Cerebellar nuclear complex (tissue), 1 donor: Measurements from ENCODE around the gene KLF11.
"Not testable (repeated sequence)": the region's sequence is repeated elsewhere in the genome, so short reads cannot be mapped to it uniquely, and the experiment has no call there.

ENCODE experiments used
- DNase-seq, 2 experiments: peaks; one replicate each; lab custom pipeline; 2025; lab: John Stamatoyannopoulos, UW

The KLF11 gene

DNA sequence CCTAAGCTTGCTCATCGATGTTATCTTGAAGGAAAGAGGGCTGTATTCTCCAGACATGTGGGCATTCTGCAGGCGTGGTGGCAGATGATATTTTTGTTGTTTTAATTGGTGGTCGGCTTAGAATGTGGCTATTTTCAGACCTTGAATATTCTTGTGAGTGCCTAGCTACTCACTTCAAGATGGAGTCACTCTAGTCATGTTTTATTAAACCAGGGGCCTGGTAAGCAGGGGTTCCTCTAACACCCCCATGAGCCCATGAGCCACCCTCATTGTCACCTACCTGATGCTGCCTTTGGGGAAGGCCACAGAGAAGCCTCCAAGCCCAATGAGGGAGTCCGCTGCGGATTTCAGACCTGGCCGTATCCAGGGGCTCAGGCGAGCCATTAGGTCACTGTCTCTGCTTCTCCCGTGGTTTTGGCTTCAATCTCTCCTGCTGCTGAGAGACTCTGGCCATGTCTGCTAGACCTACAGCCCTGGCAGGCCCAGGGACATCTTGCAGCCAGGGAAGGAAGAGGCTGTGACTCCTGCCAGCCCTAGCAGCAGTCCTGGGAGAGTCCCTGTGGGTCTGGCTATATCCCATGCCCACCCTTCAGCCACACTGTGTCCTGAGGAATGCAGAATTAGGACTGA is 16.3 kb upstream of the KLF11 start:
- DNase-seq: no peak

DNA sequence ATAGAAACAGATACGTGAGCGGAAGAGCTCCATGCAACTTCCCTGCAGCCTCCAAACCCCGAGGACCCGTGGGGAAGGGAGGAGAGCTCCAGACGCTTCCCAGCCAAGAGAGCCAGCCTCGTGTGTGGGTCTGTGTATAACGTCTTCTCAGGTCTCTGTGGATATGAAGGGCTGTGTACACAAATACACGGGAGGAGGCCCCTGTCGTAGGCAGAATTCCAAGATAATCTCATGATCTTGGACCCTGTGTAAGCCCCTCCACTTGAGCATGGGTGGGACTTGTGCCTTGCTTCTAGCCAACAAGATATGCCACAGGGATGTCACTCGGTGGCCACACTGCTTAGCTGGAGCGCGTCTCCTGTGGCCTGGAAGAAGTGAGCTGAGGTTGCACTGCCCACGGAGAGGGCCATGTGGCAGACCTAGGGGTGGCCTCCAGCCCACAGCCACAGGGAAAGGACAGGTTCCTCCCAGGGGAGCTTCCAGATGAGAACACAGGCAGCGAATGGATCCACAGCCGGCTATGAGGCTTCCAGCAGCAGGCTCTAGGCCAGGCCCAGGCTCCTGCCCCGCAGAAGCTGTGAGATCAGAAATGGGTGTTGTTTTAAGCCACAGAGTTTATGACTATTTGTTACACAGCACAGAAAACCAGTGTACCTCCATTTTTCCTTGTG is 15.6 kb upstream of the KLF11 start:
- DNase-seq: no peak

DNA sequence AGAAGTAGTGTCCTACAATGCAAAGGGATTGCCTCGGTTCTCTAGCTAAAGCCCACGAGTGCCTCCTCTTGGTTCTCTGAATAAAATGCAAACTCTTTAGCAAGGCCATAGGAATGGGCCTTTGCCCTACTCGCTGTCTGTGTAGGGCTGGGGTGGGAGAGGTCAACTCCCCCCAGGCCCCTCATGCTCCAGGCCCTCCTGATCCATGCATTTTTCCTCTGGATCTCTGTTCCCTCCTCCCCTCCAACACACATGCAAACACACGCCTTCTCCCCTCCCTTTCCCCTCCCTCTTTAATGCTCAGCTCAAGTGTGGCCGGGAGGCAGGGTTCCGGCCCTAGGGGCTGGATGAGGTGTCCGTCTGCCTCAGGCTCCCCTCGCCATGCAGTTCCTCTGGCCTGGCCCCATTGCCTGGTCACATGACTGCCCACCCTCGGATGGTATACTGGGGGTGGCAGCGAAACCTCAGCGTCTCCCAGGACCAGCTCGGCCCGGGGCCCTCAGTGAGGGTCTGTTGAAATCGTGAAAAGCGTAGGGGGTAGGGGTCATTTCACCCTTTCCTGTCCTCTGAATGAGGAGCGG is 14.9 kb upstream of the KLF11 start:
- no peak for DNase-seq

DNA sequence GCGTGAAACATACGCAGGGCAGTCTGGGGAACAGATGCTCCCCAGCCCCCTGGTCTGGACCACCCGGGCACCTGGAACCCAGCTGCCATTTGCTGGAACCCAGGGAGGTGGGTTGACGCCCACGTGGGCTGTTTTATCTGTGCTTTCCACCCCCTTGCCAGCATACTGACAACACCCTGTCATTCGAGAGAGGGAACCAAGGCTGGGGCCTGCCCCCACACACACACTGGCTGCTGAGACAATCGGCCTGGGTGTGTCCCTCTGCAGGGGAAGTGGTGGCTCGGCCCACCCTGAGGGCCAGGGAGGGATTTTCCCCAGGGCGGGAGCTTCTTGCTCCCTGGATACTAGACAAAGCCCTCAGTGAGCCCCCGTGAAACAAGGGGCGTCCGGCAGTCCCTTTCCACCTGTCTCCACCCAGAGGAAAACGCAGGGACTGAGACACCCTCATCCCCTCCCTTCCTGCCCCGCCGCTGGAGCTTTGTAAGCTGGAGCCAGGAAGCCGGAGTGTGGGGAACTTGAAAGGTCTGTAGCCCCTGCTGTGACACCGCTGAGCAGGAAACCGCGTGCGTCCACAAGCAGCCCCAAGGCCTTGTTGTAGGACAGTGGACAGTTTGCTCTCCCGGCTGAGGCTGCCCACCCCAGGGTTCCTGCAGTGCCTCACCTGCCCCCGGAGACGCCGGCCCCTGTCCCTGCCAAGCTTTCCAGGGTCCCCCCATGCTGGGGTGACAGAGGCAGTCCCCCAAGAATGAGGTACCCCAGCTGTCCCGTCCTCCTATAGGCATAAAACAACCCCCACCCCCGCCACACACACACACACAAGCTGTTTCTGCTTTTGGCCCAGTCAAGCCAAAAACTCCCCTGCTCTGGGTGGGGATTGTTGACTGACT is 14.1 kb upstream of the KLF11 start:
- DNase-seq: no peak

DNA sequence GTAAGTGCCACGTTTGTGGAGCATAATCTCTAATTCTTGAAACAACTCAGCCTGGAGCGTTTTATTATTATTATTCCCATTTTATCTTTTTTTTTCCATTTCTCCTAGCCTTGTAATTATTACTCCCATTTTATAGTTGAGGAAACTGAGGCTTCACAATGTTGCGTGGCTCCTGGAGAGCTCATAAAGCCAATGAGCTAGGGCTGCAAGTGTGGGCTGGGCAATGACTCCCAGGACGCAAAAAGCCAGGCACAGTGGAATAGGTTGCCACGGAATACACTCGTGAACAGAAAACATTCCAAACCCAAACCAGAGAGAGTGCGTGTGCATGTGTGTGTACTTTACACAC is 13.5 kb upstream of the KLF11 start:
- DNase-seq: no peak

DNA sequence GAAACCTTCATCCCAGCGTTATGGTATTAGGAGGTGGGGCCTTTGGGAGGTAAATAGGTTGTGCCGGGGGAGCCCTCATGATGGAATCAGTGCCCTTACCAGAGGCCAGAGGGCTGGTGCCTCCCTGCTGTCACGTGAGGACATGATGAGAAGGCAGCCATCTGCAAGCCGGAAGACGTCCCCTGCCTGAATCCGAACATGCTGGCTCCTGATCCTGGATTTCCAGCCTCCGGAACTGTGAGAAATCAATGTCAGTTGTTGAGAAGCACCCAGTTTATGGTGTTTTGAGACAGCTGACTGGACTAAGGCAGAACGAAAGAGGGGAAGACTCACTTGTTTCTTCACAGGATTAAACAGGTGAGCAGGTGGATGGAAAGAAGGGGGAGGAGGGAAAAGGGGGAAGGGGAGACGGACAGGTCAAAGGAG is 13.0 kb upstream of the KLF11 start:
- DNase-seq: no peak

DNA sequence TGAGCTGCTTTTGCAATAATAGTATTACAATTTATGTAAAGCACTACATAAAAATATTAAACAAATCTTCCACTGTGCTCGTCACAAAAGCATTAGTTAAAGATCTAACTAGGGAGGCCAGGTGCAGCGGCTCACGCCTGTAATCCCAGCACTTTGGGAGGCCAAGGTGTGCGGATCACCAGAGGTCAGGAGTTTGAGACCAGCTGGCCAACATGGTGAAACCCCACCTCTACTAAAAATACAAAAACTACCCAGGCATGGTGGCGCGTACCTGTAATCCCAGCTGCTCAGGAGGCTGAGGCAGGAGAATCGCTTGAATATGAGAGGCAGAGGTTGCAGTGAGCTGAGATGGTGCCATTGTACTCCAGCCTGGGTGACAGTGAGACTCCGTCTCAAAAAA is 12.6 kb upstream of the KLF11 start:
- not testable (repeated sequence) for DNase-seq

DNA sequence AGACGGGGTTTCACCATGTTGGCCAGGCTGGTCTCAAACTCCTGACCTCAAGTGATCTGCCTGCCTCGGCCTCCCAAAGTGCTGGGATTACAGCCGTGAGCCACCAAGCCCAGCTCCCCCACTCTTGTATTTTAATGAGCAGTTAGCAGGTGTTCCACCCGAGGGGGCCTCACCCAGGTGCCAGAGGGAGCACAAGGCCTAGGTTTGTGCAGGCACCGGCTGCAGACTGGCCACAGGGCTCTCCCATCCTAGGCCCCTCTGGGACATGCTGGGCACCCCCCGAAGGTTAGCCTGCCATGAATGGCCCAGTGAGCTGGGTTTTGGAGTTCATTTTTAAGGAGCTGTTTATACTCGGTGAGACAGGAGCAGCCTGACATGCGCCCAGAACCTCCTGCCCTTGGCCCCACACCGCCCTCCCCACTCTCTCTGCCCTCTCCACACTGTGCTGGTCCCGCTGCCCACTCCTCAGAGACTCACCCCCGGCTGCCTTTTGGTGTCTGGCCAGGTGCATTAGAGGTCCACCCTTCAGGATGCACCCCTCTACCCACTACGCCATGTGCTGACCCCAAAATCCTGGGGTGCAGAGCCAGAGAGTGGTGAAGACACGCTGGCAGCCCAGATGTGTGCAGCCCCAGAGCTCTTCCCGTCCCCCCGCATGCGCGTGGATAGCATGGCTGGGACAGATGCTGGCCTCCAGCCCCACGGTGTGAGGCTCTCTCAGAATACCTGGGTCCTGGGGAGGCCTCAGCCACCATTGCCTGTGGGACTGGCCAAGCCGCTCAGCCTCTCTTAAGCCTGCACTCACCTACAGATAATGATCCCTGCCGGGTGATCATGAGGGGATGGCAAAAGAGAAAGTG is 11.2 kb upstream of the KLF11 start:
- no peak for DNase-seq

DNA sequence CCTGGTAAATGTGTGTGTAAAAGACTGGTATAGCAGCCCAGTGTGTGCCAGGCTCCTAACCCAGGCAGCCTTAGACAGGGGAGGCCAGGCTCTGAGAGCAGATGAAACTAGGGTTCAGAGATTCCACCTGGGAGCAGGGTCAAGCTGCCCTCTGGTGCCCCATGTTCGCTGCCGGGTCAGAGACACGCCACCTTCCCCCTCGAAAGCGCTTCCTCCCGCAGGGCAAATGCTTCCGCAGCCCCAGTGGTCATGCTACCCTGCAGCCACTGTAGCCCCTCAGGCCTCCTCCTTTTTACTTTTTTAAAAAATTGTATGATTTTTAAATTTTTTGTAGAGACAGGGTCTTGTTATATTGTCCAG is 10.6 kb upstream of the KLF11 start:
- no peak for DNase-seq

DNA sequence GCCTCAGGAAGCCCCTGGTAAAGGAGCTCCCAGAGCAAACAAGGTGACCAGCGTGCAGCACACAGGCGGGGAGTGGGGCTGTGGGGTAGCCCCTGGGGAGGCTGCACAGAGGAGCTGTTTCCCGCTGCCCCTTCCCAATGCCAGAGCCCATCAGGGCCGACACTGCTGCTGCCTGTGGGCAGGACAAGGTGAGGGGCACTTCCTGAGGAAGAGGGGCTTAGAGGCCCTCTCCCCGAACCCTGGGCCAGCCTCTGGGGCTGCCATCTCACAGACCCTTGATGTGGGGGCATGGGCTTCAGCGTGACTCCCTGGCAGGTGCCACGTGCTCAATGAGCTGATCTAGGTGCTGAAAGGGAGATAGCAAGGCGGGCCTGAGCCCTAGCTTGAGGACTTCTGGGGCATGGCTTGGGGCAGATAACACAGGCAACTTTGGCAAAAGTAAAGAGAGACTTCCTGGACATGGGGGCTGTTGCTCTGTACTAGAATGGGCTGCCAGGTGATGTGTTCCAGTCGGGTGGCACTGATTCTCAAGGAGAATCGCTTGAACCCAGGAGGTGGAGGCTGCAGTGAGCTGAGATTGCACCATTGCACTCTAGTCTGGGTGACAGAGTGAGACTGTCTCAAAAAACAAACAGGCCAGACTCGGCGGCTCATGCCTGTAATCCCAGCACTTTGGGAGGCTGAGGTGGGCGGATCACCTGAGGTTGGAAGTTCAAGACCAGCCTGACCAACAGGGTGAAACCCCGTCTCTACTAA is 9.9 kb upstream of the KLF11 start:
- no peak for DNase-seq

DNA sequence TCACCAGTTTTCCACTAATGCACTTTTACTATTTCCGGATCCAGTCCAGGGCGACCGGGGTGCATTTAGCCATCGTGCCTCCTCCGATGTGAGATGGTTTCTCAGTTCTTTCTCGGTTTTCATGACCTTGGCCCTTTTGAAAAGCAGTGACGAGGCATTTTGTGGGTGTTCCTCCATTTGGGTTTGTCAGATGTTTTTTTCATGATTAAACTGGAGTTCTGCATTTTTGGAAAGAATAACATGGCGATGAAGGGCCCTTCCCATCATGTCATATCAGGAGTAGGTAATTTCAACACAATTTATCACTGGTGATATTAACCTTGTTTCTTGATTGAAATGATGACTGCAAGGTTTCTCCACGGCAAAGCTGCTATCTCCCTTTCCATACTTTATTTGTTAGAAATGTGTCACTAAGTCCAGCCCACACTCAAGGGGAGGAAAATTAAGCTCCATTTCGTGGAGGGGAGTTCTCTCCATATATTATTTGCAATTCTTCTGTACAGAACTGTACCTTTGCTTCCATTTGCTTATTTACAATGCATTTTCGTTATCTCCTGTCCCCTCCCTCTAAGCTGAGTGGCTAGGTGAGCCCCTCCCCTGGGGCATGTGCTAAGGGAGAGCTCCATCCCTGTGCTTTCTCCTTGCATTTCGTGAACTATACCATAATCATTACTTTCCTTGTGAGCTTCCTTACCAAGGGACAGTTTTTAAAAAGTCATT is 8.9 kb upstream of the KLF11 start:
- DNase-seq: no peak

DNA sequence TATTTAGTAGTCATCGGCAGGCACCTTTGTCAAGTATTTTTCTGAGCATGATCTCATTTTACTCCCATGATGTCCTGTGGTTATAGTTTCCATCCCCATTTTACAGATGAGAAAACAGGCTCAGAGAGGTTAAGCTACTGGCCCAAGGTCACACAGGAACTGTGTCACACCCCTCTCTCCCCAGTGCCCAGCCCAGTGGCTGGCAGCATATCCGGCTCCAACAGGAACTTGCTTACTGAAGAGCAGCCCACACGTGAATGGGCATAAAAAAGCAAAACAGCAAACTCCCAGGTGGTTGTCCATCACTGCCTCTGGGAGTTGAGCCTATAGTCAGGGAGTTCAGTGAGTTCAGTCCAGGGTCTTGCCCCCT is 8.3 kb upstream of the KLF11 start:
- no peak for DNase-seq

DNA sequence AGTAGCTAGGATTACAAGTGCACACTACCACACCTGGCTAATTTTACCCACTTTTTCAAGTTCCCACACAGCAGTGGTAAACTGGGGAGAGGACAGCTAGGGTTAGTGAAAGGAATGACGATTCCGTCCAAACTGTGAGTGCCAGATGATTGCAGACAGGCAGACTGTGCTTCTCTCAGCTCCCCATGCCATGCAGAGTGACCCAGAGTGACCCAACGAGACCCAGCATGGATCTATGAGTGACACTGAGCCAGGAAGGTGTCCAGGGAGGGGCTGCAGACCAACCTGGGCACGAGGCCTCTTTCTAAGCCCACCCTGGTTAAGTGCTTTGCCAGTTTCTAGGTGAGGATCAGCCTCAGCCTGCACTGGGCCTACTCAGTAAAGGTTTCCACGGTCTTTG is 7.7 kb upstream of the KLF11 start:
- no peak for DNase-seq

DNA sequence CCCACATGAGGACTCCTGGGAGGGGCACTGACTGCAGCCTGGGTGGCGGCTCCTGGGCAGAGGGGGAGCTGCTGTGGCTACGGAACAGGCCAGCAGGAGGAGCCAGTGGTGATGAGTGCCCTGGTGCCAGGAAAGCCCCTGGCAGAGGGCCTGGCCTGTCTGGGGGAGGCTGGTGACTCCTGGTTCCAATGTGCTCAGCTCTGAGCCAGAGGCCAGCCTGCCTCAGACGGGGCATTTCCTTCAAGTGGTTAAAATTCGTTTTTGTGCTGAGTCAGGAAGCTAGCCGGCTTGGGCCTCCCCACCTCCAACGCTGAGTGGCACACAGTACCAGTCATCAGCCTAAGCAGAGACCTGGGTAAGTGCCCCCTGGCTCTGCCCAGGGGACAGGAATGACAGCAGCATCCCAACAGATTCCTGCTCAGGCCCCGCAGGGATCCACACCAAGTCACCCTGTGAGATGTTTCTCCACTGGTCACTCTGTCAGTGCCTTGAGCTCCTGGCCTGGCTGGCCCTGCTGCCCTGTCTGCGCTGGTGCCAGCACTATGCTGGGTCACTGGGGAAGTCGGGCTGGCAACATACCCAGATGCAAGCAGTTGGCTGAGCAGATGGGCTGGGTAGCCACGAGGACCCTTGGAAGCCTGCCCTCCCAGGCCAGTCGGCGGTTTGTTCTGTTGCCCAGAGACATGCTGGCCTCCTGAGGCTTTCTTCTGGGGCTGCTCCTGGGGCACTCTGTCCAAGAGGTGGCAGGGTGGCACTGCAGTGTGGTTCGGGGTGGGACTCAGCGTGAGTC is 7.1 kb upstream of the KLF11 start:
- peak; percentile 87 to 88 for DNase-seq

DNA sequence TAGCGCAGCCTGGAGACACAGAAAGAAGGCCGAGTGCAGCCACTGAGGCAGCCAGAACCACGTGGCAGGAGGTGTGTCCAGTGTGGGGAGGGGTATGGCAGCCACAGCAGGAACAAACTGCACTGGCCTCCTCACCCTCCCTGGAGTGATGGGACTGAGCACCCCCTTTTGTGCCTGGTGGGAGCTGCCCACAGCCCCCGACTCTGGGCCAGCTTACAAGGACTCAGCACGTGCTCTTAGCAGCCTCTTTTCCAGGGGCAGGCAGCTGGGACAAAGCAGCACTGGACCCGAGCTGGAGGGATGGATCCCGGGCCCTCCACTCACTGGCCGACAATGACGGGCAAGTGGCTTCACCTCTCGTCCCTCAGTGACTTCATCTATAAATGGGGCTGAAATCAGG is 5.2 kb upstream of the KLF11 start:
- no peak for DNase-seq

DNA sequence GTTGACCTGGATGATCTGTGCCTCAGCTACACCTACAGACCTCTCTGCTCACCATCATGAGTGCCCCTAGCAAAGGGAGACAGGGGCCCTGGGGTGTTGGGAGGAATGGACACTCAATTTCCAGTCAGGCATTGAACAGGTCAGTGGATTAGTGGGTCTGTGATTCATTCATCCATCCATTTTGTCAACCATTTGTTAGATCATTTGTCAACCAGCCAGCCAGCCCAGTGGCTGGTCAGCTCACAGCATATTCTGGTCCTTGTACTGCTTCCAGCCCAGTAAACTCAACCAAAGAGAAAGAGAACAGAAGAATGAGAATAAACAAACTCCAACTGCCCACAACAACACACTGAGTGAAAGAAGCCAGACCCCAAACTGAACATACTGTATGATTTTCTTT is 4.6 kb upstream of the KLF11 start:
- no peak for DNase-seq

DNA sequence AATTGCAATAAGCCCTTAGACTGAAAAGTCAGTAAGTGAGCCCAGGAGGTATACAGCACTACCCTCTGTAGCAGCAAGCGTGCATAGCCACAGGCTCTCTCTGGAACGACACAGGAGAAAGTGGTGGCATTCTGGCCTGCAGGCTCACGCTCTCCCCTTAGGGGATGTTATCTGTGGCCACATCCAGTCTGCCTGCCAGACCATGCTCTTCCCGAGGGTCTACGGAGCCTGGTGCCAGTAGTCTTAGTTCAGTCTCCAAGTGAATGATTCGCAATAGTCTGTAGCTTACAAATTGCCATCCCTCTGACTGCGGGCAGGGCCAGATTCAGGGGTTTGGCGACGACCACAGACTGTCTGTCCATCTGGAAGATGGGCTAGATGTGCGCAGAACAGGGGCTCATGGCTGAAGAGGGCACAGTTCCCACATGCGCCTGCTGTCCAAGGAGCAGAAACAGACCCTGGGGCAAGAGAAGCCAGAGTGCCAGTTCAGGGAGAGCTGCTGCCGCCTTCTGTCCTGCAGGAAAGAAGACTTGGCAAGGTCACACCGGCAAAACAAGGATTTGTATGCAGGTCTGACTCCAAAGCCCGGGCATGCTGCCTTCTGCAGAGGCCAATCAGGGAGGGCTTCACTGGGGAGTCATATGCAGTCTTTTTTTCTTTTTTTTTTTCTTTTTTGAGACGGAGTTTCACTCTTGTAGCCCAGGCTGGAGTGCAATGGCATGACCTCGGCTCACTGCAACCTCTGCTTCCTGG is 3.5 kb upstream of the KLF11 start:
- DNase-seq: peak; percentile 79 to 81

DNA sequence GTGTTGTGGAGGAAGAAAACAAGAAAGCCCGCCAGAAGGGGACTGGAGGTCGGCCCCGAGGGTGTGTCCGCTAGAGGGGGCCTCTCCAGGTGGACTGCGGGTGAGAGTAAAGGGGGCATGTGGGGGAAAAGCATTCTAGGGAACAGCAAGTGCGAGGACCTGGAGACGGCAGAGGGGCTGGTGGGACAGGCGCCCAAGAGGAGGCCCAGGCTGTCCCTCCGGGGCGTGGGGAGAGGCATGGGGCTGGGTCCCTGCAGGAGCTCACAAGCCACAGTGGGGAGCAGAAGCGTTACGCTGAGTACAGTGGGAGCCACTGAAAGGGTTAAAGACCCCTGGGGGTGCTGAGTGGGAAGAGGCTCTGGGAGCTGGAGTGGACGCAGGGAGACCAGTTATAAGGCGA is 1.6 kb upstream of the KLF11 start:
- no peak for DNase-seq
